ENCODE measurements around the gene RNF112. TPM values are rescaled to one million over a fixed set of nuclear protein-coding genes. Genes with fewer than 3 reads are reported as not detected.

Gene RNF112
- total RNA-seq, 2 experiments from 2014 or later, result 1.4 to 1.5 TPM

- H3K27me3 ChIP-seq (ENCODE audit: control insufficient read depth in 1 of 2, insufficient read depth in 2 of 2, low read length in 2 of 2), result no peaks in the 10 kb centered on the region
- Mint-ChIP-seq H3K36me3 (ENCODE audit: low read depth) (peaks cover 58% of the 10 kb centered on the region), H3K4me3 (no peak overlapping the region), H3K27ac (no peak overlapping the region), H3K27me3 (no peaks in the 10 kb centered on the region), H3K4me1 (ENCODE audit: low read depth) (peaks cover 8% of the 10 kb centered on the region), H3K9me3 (no peaks in the 10 kb centered on the region)
- ATAC-seq (ENCODE audit: poor library complexity), result no peak
- no peak overlapping the region for H3K4me3 ChIP-seq (ENCODE audit: low read length)
- peaks cover 31% of the 10 kb centered on the region for H3K36me3 ChIP-seq (ENCODE audit: insufficient read depth, low read length)
- DNase-seq, result no peak
- peaks cover 0 to 5% of the 10 kb centered on the region in 2 experiments for H3K9me3 ChIP-seq (ENCODE audit: control insufficient read depth in 1 of 2, insufficient read depth in 1 of 2, low read length in 2 of 2)
- intact Hi-C loops (cut with DNase I, micrococcal nuclease), result no loop called here
- ChIA-PET CTCF (no interaction called here), POLR2A (no interaction called here)
- peaks cover 19% of the 10 kb centered on the region for H3K4me1 ChIP-seq (ENCODE audit: insufficient read depth, low read length)
- no peak overlapping the region for H3K27ac ChIP-seq (ENCODE audit: low read depth in 1 of 2, low read length in 2 of 2)
- TF ChIP-seq, protein P1, sequence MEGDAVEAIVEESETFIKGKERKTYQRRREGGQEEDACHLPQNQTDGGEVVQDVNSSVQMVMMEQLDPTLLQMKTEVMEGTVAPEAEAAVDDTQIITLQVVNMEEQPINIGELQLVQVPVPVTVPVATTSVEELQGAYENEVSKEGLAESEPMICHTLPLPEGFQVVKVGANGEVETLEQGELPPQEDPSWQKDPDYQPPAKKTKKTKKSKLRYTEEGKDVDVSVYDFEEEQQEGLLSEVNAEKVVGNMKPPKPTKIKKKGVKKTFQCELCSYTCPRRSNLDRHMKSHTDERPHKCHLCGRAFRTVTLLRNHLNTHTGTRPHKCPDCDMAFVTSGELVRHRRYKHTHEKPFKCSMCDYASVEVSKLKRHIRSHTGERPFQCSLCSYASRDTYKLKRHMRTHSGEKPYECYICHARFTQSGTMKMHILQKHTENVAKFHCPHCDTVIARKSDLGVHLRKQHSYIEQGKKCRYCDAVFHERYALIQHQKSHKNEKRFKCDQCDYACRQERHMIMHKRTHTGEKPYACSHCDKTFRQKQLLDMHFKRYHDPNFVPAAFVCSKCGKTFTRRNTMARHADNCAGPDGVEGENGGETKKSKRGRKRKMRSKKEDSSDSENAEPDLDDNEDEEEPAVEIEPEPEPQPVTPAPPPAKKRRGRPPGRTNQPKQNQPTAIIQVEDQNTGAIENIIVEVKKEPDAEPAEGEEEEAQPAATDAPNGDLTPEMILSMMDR (IDR thresholded peaks at IDR 0.05), result no peak
These were observed 29.1 kb upstream of the RNF112 start for GRCh38 chr17:19381741-19382444.

DNA sequence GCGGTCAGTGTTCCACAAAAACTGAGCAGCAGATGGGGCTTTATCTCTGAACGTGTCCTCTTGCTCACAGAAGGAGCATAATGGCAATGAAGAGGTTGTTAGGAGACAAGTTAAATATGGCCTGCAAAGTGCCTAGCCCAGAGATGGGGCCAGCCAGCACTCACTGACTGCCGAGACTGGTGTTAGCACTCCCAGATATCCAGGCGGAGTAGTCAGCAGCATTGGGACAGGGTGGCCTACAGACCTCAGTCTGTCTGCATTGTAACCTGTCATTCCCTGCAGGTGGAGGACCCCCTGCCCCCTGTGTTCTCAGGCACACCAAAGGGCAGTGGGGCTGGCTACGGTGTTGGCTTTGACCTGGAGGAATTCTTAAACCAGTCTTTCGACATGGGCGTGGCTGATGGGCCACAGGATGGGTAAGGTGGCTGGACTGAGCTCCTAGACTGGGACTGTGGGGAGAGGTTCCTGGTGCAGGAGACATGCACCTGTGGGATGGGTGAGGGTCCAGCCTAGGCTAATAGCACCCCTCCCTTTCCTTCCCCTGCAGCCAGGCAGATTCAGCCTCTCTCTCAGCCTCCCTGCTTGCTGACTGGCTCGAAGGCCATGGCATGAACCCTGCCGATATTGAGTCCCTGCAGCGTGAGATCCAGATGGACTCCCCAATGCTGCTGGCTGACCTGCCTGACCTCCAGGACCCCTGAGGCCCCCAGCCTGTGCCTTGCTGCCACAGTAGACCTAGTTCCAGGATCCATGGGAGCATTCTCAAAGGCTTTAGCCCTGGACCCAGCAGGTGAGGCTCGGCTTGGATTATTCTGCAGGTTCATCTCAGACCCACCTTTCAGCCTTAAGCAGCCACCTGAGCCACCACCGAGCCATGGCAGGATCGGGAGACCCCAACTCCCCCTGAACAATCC is 28.2 kb upstream of the RNF112 start:
- intact Hi-C loops (cut with DNase I, micrococcal nuclease), result no loop called here
- TF ChIP-seq, protein P1 (IDR thresholded peaks at IDR 0.05), result no peak
- H3K4me3 Mint-ChIP-seq, result no peak overlapping the region
- peaks cover 0 to 5% of the 10 kb centered on the region in 2 experiments for H3K9me3 ChIP-seq (ENCODE audit: control insufficient read depth in 1 of 2, insufficient read depth in 1 of 2, low read length in 2 of 2)
- POLR2A ChIA-PET, result no interaction called here
- H3K27ac ChIP-seq (ENCODE audit: low read depth in 1 of 2, low read length in 2 of 2), result no peak overlapping the region
- H3K4me1 Mint-ChIP-seq (ENCODE audit: low read depth), result no peaks in the 10 kb centered on the region
- peaks cover 53% of the 10 kb centered on the region for H3K36me3 Mint-ChIP-seq (ENCODE audit: low read depth)
- no peaks in the 10 kb centered on the region for H3K27me3 ChIP-seq (ENCODE audit: control insufficient read depth in 1 of 2, insufficient read depth in 2 of 2, low read length in 2 of 2)
- no peaks in the 10 kb centered on the region for H3K9me3 Mint-ChIP-seq
- no peaks in the 10 kb centered on the region for H3K27me3 Mint-ChIP-seq
- H3K4me3 ChIP-seq (ENCODE audit: low read length), result no peak overlapping the region
- ATAC-seq (ENCODE audit: poor library complexity), result no peak
- DNase-seq, result no peak
- H3K36me3 ChIP-seq (ENCODE audit: insufficient read depth, low read length), result peaks cover 31% of the 10 kb centered on the region
- CTCF ChIA-PET, result no interaction called here
- no peak overlapping the region for H3K27ac Mint-ChIP-seq
- peaks cover 11% of the 10 kb centered on the region for H3K4me1 ChIP-seq (ENCODE audit: insufficient read depth, low read length)

DNA sequence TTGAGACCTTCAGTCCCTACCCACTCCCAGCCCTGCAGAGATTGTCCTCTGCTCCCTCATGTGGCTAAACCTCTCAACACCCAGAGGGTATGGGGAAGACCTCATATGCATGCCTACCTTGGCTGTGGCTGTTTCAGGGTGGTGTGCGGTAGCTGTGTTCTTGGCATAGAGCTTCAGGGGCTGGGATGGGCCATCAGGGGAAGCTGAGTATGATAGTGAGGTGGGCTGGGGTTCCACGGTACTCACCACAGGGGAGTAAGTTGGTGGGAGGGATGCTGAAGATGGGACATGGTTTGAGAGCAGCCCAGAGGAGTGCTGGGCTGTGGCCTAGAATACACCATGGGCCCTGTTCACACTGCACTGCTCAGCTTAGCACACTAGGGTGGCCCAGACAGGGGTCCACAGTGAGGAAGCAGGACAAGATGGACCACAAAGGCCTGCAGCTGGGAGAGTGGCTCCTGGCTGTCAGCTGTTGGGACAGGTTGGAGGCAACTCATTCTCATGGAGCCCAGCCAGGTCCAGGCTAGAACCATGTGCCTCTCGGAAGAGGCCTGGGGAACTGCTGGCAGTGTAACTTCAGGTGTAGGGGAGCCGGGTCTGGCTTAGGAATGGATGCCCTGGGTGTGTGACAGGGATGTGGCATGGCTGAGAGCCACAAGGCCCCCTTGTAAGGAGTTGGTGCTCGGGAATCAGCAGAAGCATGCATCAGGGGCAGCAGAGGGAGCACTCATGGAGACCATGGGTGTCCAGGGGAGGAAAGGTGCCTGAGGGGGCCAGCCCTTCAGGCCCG is 27.2 kb upstream of the RNF112 start:
- TF ChIP-seq, protein P1 (IDR thresholded peaks at IDR 0.05), result no peak
- Histone ChIP-seq H3K4me1 (ENCODE audit: insufficient read depth, low read length) (peaks cover 3% of the 10 kb centered on the region), H3K9me3 (ENCODE audit: control insufficient read depth in 1 of 2, insufficient read depth in 1 of 2, low read length in 2 of 2) (peaks cover 0 to 5% of the 10 kb centered on the region in 2 experiments), H3K27me3 (ENCODE audit: control insufficient read depth in 1 of 2, insufficient read depth in 2 of 2, low read length in 2 of 2) (no peaks in the 10 kb centered on the region), H3K36me3 (ENCODE audit: insufficient read depth, low read length) (peaks cover 31% of the 10 kb centered on the region), H3K27ac (ENCODE audit: low read depth in 1 of 2, low read length in 2 of 2) (no peak overlapping the region), H3K4me3 (ENCODE audit: low read length) (no peak overlapping the region)
- H3K27me3 Mint-ChIP-seq, result no peaks in the 10 kb centered on the region
- no peak overlapping the region for H3K27ac Mint-ChIP-seq
- H3K9me3 Mint-ChIP-seq, result no peaks in the 10 kb centered on the region
- CTCF ChIA-PET, result interaction anchor here (1.2 kb wide), 1 partner anchor 21 kb away, joined by 3 read pairs; the partner anchor contains the start of gene B9D1
- DNase-seq, result no peak
- H3K4me1 Mint-ChIP-seq (ENCODE audit: low read depth), result no peaks in the 10 kb centered on the region
- POLR2A ChIA-PET, result no interaction called here
- no peak for ATAC-seq (ENCODE audit: poor library complexity)
- intact Hi-C loops (cut with DNase I, micrococcal nuclease), result no loop called here
- peaks cover 47% of the 10 kb centered on the region for H3K36me3 Mint-ChIP-seq (ENCODE audit: low read depth)
- H3K4me3 Mint-ChIP-seq, result no peak overlapping the region
